ENCODE data around the gene ANO5.

Gene ANO5

GRCh38 chr11:22192642-22193347 lies at the start of gene ANO5:
Gene ANO5 (plus strand): TSS chr11:22193085. CDS start chr11:22193493, 408 bp downstream.
- DNase-seq (ENCODE audit: low read depth) = no peak

- DNase-seq (ENCODE audit: low read depth) = no peak
These were observed 41.2 kb upstream of the ANO5 start for GRCh38 chr11:22151649-22152197.

- DNase-seq (ENCODE audit: low read depth) = no peak
These were observed 35.4 kb upstream of the ANO5 start for GRCh38 chr11:22157531-22157930.

GRCh38 chr11:22161489-22161888 lies 31.4 kb upstream of the ANO5 start:
- DNase-seq (ENCODE audit: low read depth) = no peak

GRCh38 chr11:22162756-22163155 lies 30.1 kb upstream of the ANO5 start:
- DNase-seq (ENCODE audit: low read depth) = no peak

- no peak for DNase-seq (ENCODE audit: low read depth)
These were observed 29.5 kb upstream of the ANO5 start for GRCh38 chr11:22163394-22163797.

- no peak for DNase-seq (ENCODE audit: low read depth)
These were observed 27.8 kb upstream of the ANO5 start for GRCh38 chr11:22165087-22165486.

- no peak for DNase-seq (ENCODE audit: low read depth)
These were observed 26.9 kb upstream of the ANO5 start for GRCh38 chr11:22165759-22166513.

- no peak for DNase-seq (ENCODE audit: low read depth)
These were observed 23.1 kb upstream of the ANO5 start for GRCh38 chr11:22169833-22170232.

- DNase-seq (ENCODE audit: low read depth) = no peak
These were observed 19.4 kb upstream of the ANO5 start for GRCh38 chr11:22173532-22173931.

GRCh38 chr11:22177186-22177585 lies 15.7 kb upstream of the ANO5 start:
- DNase-seq (ENCODE audit: low read depth) = no peak

GRCh38 chr11:22179626-22180025 lies 13.3 kb upstream of the ANO5 start:
- no peak for DNase-seq (ENCODE audit: low read depth)

GRCh38 chr11:22180131-22180530 lies 12.8 kb upstream of the ANO5 start:
- DNase-seq (ENCODE audit: low read depth) = no peak

GRCh38 chr11:22189660-22190059 lies 3.2 kb upstream of the ANO5 start:
- no peak for DNase-seq (ENCODE audit: low read depth)

- no peak for DNase-seq (ENCODE audit: low read depth)
These were observed 1.9 kb upstream of the ANO5 start for GRCh38 chr11:22190827-22191463.

- DNase-seq (ENCODE audit: low read depth) = no peak
These were observed 620 bp upstream of the ANO5 start for GRCh38 chr11:22192289-22192641.

GRCh38 chr11:22193348-22194051 lies 615 bp downstream of the ANO5 start:
- DNase-seq (ENCODE audit: low read depth) = no peak

GRCh38 chr11:22194306-22194705 lies 1.4 kb downstream of the ANO5 start:
- no peak for DNase-seq (ENCODE audit: low read depth)

- no peak for DNase-seq (ENCODE audit: low read depth)
These were observed 2.0 kb downstream of the ANO5 start for GRCh38 chr11:22194907-22195306.

GRCh38 chr11:22197139-22198005 lies 4.5 kb downstream of the ANO5 start:
- no peak for DNase-seq (ENCODE audit: low read depth)

- no peak for DNase-seq (ENCODE audit: low read depth)
These were observed 6.4 kb downstream of the ANO5 start for GRCh38 chr11:22199243-22199642.
